Measurements from ENCODE around the gene GINS2. TPM values are rescaled to one million over a fixed set of nuclear protein-coding genes. Genes with fewer than 3 reads are reported as not detected.

Gene GINS2
- total and polyA plus RNA-seq, 8 donors: 0.87 to 3.6 (median 2.0) TPM; not detected in 1

DNA sequence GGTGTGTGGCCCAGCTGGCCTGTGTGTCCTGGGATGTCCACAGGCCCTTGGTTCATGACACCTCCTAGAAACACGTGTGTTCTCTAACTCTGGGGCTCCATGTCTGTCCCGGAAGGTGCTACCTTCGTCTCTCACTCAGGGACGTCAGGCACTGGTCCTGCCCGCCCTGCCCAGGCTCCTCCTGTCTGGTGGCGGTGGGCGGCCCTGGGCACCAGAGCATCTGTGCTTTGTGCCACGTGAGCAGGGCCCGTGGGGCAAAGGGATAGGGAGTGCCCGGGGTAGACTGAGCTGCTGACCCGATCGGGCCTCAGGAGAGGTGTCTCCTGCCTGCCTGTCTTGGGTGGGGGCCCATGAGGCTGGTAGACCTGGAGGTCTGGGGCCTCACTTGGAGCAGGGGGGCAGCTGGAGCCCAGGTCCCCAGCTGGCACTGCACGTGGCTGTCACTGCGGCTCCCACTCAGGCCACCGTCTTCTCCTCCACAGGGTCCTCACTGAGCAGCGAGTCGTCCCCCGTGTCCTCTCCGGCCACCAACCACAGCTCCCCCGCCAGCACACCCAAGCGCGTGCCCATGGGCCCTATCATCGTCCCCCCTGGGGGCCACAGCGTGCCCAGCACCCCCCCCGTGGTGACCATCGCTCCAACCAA lies 40.6 kb downstream of the GINS2 start:
- Histone ChIP-seq H3K4me1 (peaks cover 42 to 77% (median 66%) of the 10 kb centered on the region in 4 donors), H3K4me3 (no peak overlapping the region), H3K27ac (no peak overlapping the region), H3K9me3 (no peaks in the 10 kb centered on the region), H3K27me3 (no peaks in the 10 kb centered on the region), H3K36me3 (peaks cover 10 to 40% (median 33%) of the 10 kb centered on the region in 4 donors)
- DNase-seq: no peak
- intact Hi-C loops (cut with DNase I; ENCODE audit: low total_unique reads): no loop called here
- TF ChIP-seq, protein P1, sequence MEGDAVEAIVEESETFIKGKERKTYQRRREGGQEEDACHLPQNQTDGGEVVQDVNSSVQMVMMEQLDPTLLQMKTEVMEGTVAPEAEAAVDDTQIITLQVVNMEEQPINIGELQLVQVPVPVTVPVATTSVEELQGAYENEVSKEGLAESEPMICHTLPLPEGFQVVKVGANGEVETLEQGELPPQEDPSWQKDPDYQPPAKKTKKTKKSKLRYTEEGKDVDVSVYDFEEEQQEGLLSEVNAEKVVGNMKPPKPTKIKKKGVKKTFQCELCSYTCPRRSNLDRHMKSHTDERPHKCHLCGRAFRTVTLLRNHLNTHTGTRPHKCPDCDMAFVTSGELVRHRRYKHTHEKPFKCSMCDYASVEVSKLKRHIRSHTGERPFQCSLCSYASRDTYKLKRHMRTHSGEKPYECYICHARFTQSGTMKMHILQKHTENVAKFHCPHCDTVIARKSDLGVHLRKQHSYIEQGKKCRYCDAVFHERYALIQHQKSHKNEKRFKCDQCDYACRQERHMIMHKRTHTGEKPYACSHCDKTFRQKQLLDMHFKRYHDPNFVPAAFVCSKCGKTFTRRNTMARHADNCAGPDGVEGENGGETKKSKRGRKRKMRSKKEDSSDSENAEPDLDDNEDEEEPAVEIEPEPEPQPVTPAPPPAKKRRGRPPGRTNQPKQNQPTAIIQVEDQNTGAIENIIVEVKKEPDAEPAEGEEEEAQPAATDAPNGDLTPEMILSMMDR (IDR thresholded peaks at IDR 0.05): no peak
- TF ChIP-seq POLR2A (IDR thresholded peaks at IDR 0.05) (no peak), EP300 (IDR thresholded peaks at IDR 0.05) (no peak), POLR2AphosphoS5 (IDR thresholded peaks at IDR 0.05) (no peak)
- 78 to 93% (median 85%) methylated on average over 8 to 26 of the region's 26 CpGs for WGBS, 5 donors

DNA sequence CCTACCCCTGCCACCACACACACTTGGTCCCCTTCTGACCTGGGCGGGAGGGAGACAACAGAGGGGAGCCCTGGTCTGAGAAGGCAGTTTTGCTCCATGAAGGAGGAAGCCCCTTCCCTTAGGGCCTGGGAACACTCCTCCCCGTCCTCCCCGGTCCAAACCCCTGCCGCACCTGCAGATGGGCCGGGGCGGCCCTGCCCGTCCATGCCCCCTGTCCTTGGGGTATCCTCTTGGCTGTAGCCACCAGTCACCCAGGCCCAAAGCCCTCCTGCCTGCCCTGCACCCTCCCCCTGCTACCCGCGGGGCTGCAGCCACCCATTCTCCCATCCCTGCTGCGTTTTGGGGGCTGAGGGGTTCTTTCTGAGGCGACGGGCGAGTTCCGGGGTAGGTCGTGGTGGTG lies 41.8 kb downstream of the GINS2 start:
- Histone ChIP-seq H3K27ac (no peak overlapping the region), H3K4me3 (no peak overlapping the region), H3K9me3 (no peaks in the 10 kb centered on the region), H3K27me3 (no peaks in the 10 kb centered on the region), H3K36me3 (peaks cover 10 to 40% (median 33%) of the 10 kb centered on the region in 4 donors), H3K4me1 (peaks cover 47 to 78% (median 69%) of the 10 kb centered on the region in 4 donors)
- DNase-seq: no peak
- no peak for TF ChIP-seq POLR2AphosphoS5 (IDR thresholded peaks at IDR 0.05)
- TF ChIP-seq POLR2A (IDR thresholded peaks at IDR 0.05): no peak
- no peak for TF ChIP-seq EP300 (IDR thresholded peaks at IDR 0.05)
- TF ChIP-seq, protein P1 (IDR thresholded peaks at IDR 0.05): no peak
- WGBS, 5 donors: 91 to 95% (median 93%) methylated on average over 12 to 15 of the region's 15 CpGs
- intact Hi-C loops (cut with DNase I; ENCODE audit: low total_unique reads): no loop called here

DNA sequence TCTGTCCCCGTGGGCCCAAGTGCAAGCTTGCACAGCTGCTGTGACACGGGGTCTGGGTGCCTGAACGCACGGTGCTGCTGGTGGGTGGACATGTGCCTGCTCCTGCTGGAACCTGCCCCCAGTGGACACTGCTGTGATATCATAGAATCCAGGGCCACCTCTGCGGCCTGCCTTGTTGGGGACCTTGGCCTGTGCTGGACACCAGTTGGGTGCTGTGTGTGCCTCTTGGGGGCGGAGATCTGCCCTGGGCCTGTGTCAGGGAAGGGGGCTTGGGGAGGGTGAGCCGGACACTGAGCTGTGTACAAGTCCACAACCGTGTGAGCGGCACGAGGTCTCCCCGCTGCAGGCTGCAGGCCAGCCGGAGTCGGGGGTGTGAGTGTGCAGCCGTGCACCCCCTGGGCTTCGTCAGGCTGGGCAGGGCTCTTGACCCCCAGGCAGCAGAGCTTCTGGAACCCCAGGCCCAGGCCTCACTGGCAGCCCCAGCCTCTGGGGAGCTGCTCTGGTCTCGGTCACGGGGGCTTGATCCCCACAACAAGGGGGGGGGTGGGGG lies 42.3 kb downstream of the GINS2 start:
- H3K27me3 ChIP-seq: no peaks in the 10 kb centered on the region

DNA sequence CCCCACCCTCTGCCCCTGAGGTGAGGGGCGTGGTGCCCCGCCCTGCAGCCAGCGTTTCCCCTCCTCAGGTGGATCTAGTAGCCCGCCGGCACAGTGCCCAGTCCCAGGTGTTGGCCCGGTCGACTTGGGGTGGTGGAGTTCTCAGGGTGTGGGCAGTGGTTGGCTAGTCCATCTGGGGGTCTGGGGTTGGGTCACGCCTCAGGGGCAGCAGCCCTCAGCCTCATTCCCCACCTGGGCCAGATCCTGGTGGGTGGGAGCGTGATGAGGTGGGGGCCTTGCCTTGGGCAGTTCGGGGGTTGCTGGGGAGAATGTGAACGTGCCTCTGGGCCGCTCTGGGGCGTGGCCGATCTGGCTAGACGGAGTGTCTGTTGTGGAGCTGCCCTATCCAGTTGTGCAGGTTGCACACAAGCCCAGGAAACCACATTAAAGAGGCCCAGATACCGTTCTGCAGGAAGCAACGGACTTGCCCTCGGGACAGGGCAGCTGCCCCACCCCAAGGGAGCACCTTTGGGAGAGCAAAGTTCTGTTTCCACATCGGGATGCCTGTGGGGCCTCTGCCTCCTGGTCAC lies 43.6 kb downstream of the GINS2 start:
- Histone ChIP-seq H3K4me3 (peak overlapping the region in 1 of 4 donors; percentile 6), H3K36me3 (peaks cover 10 to 38% (median 34%) of the 10 kb centered on the region in 4 donors), H3K27ac (peak overlapping the region in 1 of 5 donors; percentile 32), H3K9me3 (no peaks in the 10 kb centered on the region), H3K4me1 (peaks cover 51 to 77% (median 68%) of the 10 kb centered on the region in 4 donors), H3K27me3 (no peaks in the 10 kb centered on the region)
- TF ChIP-seq POLR2AphosphoS5 (IDR thresholded peaks at IDR 0.05): peak in 1 of 3 donors; percentile 26
- no peak for TF ChIP-seq POLR2A (IDR thresholded peaks at IDR 0.05)
- TF ChIP-seq, protein P1 (IDR thresholded peaks at IDR 0.05): no peak
- no peak for TF ChIP-seq EP300 (IDR thresholded peaks at IDR 0.05)
- intact Hi-C loops (cut with DNase I; ENCODE audit: low total_unique reads): no loop called here
- WGBS, 5 donors: 35 to 77% (median 54%) methylated on average over 10 to 19 of the region's 19 CpGs
- peak in 1 of 2 donors; percentile 55 for DNase-seq

More for the DNA sequence above, 42.3 kb downstream of the GINS2 start:
- WGBS, 5 donors: 72 to 91% (median 83%) methylated on average over 7 to 17 of the region's 17 CpGs
- TF ChIP-seq, protein P1 (IDR thresholded peaks at IDR 0.05): no peak
- H3K9me3 ChIP-seq: no peaks in the 10 kb centered on the region
- H3K4me1 ChIP-seq: peaks cover 47 to 78% (median 69%) of the 10 kb centered on the region in 4 donors
- intact Hi-C loops (cut with DNase I; ENCODE audit: low total_unique reads): no loop called here
- H3K4me3 ChIP-seq: no peak overlapping the region
- H3K36me3 ChIP-seq: peaks cover 10 to 40% (median 33%) of the 10 kb centered on the region in 4 donors
- no peak overlapping the region for H3K27ac ChIP-seq
- no peak for DNase-seq

Measured in stomach (tissue), 9 donors.